HepG2 (cell line): ENCODE results near the gene USP24. TPM values are rescaled to one million over a fixed set of nuclear protein-coding genes. Genes with fewer than 3 reads are reported as not detected.

ENCODE experiments used
- ATAC-seq: fragments of 200-7000 bp; cut with Tn5 transposase; 3 replicates; pipeline ENCODE4 v1.9.1; 2020; ENCODE audit warnings: mild to moderate bottlenecking, moderate library complexity
- BruUV-seq: library from RNA; stranded (reverse); fragments of 400-500 nt; replicated peaks from 2 replicates; lab custom pipeline; 2021; lab: Mats Ljungman, UMichigan
- CTCF ChIA-PET: fragments of 300-600 bp; formaldehyde crosslinking; extraction: SDS; loops from one replicate; lab custom pipeline; 2021; ENCODE audit warnings: low total read pairs, inconsistent platforms, low intra/inter-chr PET ratio; lab: Yijun Ruan, JAX
- POLR2A ChIA-PET: fragments of 350-600 bp; sonication (Branson Sonifier 250); formaldehyde crosslinking; loops from one replicate; lab custom pipeline; 2020; ENCODE audit warnings: antibody characterized with exemption, inconsistent platforms; lab: Yijun Ruan, JAX
- DNase-seq: peaks from one replicate; pipeline ENCODE4 v3.0.0-alpha.2; 2015; ENCODE audit warnings: low spot score
- FAIRE-seq: peaks from 3 replicates; lab custom pipeline; 2011; peaks lifted over from hg19 to GRCh38; lab: Jason Lieb, UNC
- H2AFZ ChIP-seq: one replicate; pipeline ENCODE4 v1.6.1; 2011; ENCODE audit warnings: low read length, inconsistent platforms
- H3K27ac ChIP-seq: fragments of 300-600 bp; 3 replicates; pipeline ENCODE4 v1.8.0; 2011; ENCODE audit warnings: mixed run types, mild to moderate bottlenecking, mixed read lengths, low read length, inconsistent platforms; ENCODE audit not compliant: insufficient read depth; ENCODE audit errors: extremely low read length
- H3K27me3 ChIP-seq, 2 experiments: fragments of 200-600 bp in 1 of 2; 2 replicates in 1 of 2; 3 replicates in 1 of 2; pipeline versions ENCODE4 v1.6.0 to v1.8.0; 2011; ENCODE audit warnings: low read length in 2 of 2, mild to moderate bottlenecking in 2 of 2, moderate library complexity in 2 of 2, inconsistent platforms in 1 of 2; ENCODE audit not compliant: insufficient read depth in 2 of 2, control insufficient read depth in 1 of 2
- H3K36me3 ChIP-seq, 2 experiments: fragments of 200-600 bp in 1 of 2; replicated peaks in 1 of 2; 2 replicates in 1 of 2; 3 replicates in 1 of 2; pipeline versions ENCODE4 v1.5.1 to v1.8.0; 2011; ENCODE audit warnings: low read length in 2 of 2, inconsistent platforms in 1 of 2; ENCODE audit not compliant: insufficient read depth in 2 of 2, control insufficient read depth in 1 of 2
- H3K4me1 ChIP-seq: 2 replicates; pipeline ENCODE4 v1.5.1; 2012; ENCODE audit warnings: low read length, inconsistent platforms; ENCODE audit not compliant: insufficient read depth
- H3K4me2 ChIP-seq: 2 replicates; pipeline ENCODE4 v1.6.0; 2011; ENCODE audit warnings: low read depth, low read length, inconsistent platforms
- H3K4me3 ChIP-seq, 3 experiments: fragments of 200-600 bp in 1 of 3; sonication (generic), shearing (Covaris generic) in 1 of 3; replicated peaks in 1 of 3; 2 replicates each; pipeline ENCODE4 v1.5.1; 2011 to 2016; ENCODE audit warnings: low read length in 3 of 3, inconsistent platforms in 2 of 3, low read depth in 2 of 3, mild to moderate bottlenecking in 2 of 3, control low read depth in 1 of 3, mixed read lengths in 1 of 3; ENCODE audit not compliant: insufficient read depth in 1 of 3
- H3K79me2 ChIP-seq: one replicate; pipeline ENCODE4 v1.6.1; 2011; ENCODE audit warnings: low read length, inconsistent platforms; ENCODE audit not compliant: insufficient read depth
- H3K9ac ChIP-seq: 2 replicates; pipeline ENCODE4 v1.6.0; 2011; ENCODE audit warnings: mild to moderate bottlenecking, low read depth, low read length, inconsistent platforms; ENCODE audit not compliant: insufficient read depth
- H3K9me3 ChIP-seq: 2 replicates; pipeline ENCODE4 v1.5.1; 2012; ENCODE audit warnings: mild to moderate bottlenecking, low read length
- H4K20me1 ChIP-seq: 2 replicates; pipeline ENCODE4 v1.6.0; 2011; ENCODE audit warnings: inconsistent platforms, mild to moderate bottlenecking, low read length, moderate library complexity; ENCODE audit not compliant: insufficient read depth
- GTF2F1 ChIP-seq: fragments of 150-350 bp; IDR thresholded peaks from 2 replicates; pipeline ENCODE4 v1.6.1; 2014; ENCODE audit warnings: low read length
- GTF3A ChIP-seq: sonication (generic); formaldehyde crosslinking; conservative IDR thresholded peaks from 2 replicates; pipeline ENCODE4 v1.4.0; 2020; ENCODE audit warnings: mild to moderate bottlenecking, missing genetic modification reagents
- MZF1 ChIP-seq: sonication (generic); formaldehyde crosslinking; IDR thresholded peaks from 2 replicates; pipeline ENCODE4 v1.8.1; 2023; ENCODE audit warnings: mild to moderate bottlenecking, missing genetic modification reagents, borderline replicate concordance
- NBN ChIP-seq: fragments of 450-650 bp; conservative IDR thresholded peaks from 2 replicates; pipeline ENCODE4 v1.6.1; 2017
- PAX8 ChIP-seq: sonication (generic); formaldehyde crosslinking; IDR thresholded peaks from 2 replicates; pipeline ENCODE4 v1.8.0; 2022; ENCODE audit warnings: mild to moderate bottlenecking, missing genetic modification reagents, borderline replicate concordance
- PCBP2 ChIP-seq: fragments of 200-400 bp; formaldehyde crosslinking; optimal IDR thresholded peaks from 2 replicates; pipeline ENCODE3; 2018; ENCODE audit warnings: low read length, low read depth; ENCODE audit not compliant: poor library complexity, severe bottlenecking
- RFX3 ChIP-seq: IDR thresholded peaks from 2 replicates; pipeline ENCODE4 v1.6.1; 2016; ENCODE audit warnings: missing biosample characterization, missing genetic modification reagents
- ZNF12 ChIP-seq: sonication (generic); formaldehyde crosslinking; IDR thresholded peaks from 2 replicates; pipeline ENCODE4 v1.5.0; 2020; ENCODE audit warnings: missing genetic modification reagents
- ZNF773 ChIP-seq: sonication (generic); formaldehyde crosslinking; IDR thresholded peaks from 2 replicates; pipeline ENCODE4 v1.4.0; 2020; ENCODE audit warnings: missing genetic modification reagents, borderline replicate concordance
- WGBS: methylation state at CpG from one replicate; pipeline ENCODE4 v1.1.6; 2017; ENCODE audit warnings: low lambda C conversion rate; 5-methylcytosine and 5-hydroxymethylcytosine counted together
- in situ Hi-C: cut with HindIII; loops from 2 replicates; pipeline ENCODE4 v1.10.0; 2017; ENCODE audit warnings: low pct_unique_long_range_greater_than_20kb; ENCODE audit not compliant: extremely low pct_ligation_motif_present
- intact Hi-C: fragments of 100-400 bp; cut with micrococcal nuclease; formaldehyde crosslinking; loops from one replicate; pipeline ENCODE4 v1.10.0; 2022; ENCODE audit not compliant: unreplicated experiment
- polyA plus RNA-seq, 8 experiments: library from polyadenylated mRNA; depleted of rRNA in 3 of 8; stranded (reverse) in 7 of 8; unstranded in 1 of 8; fragments of >200 nt; fragmentation: Illumina TruSeq in 4 of 8; extraction: Trizol in 4 of 8; gene quantifications; 2 replicates each; pipeline versions ENCODE4 v1.2.1 to v1.2.3, GENCODE V29; 2011 to 2016; ENCODE audit warnings: low read depth in 4 of 8, missing spikeins in 1 of 8, mixed read lengths in 1 of 8; ENCODE audit not compliant: insufficient read depth in 1 of 8
- total RNA-seq, 5 experiments: library from RNA; depleted of rRNA; stranded (reverse); fragments of >200 nt; fragmentation: Illumina TruSeq; extraction: Trizol; gene quantifications; 2 replicates each; pipeline ENCODE4 v1.2.3, GENCODE V29; 2016; ENCODE audit warnings: low read depth in 1 of 5
- TF ChIP-seq, protein P1 (sequence below): sonication (generic); formaldehyde crosslinking; IDR thresholded peaks from 2 replicates; pipeline ENCODE4 v1.4.0; 2020; ENCODE audit warnings: missing genetic modification reagents, borderline replicate concordance

USP24 gene
- total and polyA plus RNA-seq, 2 of the 13 experiments (the other 11 are each of a cell fraction or from before 2014, with no cell fraction given), result 18.8 to 47.6 TPM

GRCh38 chr1:55192093-55192492 is 23.1 kb downstream of the USP24 start:
- Histone ChIP-seq H3K27me3 (no peaks in the 10 kb centered on the region), H3K4me2 (no peak overlapping the region), H3K79me2 (peaks cover 79% of the 10 kb centered on the region), H3K27ac (no peak overlapping the region), H3K4me3 (no peak overlapping the region), H2AFZ (no peak overlapping the region), H3K9ac (no peak overlapping the region), H4K20me1 (0 out of 2 replicates have a peak, but pooled peaks cover 8% of the 10 kb centered on the region), H3K36me3 (peaks cover 3 to 4% of the 10 kb centered on the region in 2 experiments; a peak in 4 of 5 replicates), H3K4me1 (0 out of 2 replicates have a peak, but pooled peaks cover 11% of the 10 kb centered on the region), H3K9me3 (no peaks in the 10 kb centered on the region)
- ChIA-PET POLR2A (no interaction called here), CTCF (no interaction called here)
- ATAC-seq (no peak), FAIRE-seq (no peak), DNase-seq (no peak)
- no peak for TF ChIP-seq PCBP2
- TF ChIP-seq NBN, result no peak
- TF ChIP-seq ZNF773, result no peak
- no peak for TF ChIP-seq GTF2F1
- TF ChIP-seq MZF1, result no peak
- TF ChIP-seq RFX3 (CRISPR knock-in tag), result no peak
- TF ChIP-seq ZNF12 (CRISPR knock-in tag), result no peak
- no peak for TF ChIP-seq PAX8
- no peak for TF ChIP-seq GTF3A
- TF ChIP-seq, protein P1, sequence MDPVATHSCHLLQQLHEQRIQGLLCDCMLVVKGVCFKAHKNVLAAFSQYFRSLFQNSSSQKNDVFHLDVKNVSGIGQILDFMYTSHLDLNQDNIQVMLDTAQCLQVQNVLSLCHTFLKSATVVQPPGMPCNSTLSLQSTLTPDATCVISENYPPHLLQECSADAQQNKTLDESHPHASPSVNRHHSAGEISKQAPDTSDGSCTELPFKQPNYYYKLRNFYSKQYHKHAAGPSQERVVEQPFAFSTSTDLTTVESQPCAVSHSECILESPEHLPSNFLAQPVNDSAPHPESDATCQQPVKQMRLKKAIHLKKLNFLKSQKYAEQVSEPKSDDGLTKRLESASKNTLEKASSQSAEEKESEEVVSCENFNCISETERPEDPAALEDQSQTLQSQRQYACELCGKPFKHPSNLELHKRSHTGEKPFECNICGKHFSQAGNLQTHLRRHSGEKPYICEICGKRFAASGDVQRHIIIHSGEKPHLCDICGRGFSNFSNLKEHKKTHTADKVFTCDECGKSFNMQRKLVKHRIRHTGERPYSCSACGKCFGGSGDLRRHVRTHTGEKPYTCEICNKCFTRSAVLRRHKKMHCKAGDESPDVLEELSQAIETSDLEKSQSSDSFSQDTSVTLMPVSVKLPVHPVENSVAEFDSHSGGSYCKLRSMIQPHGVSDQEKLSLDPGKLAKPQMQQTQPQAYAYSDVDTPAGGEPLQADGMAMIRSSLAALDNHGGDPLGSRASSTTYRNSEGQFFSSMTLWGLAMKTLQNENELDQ (CRISPR knock-in tag), result no peak
- in situ Hi-C loops, result no loop called here
- intact Hi-C loops, result loop anchor here (2.0 kb wide), 1 partner anchor 15 kb away; no protein-coding TSS in a partner anchor
- BruUV-seq, result no TSS peak
- WGBS, result 81% methylated on average over 1 of the region's 1 CpG
